Measurements from ENCODE around the gene CIROP.

Gene CIROP

GRCh38 chr14:23145794-23146350 is 41.1 kb upstream of the CIROP start:
- DNase-seq, result peak; percentile 65 to 79
- H3K27ac ChIP-seq (ENCODE audit: low read depth, low read length), result peak overlapping the region; percentile 69
- peaks cover 9% of the 10 kb centered on the region for H3K79me1 ChIP-seq (ENCODE audit: low read length)
- H4K8ac ChIP-seq (ENCODE audit: low read depth, low read length), result no peak overlapping the region
- no peak overlapping the region for H4K12ac ChIP-seq (ENCODE audit: low read depth, low read length)
- H3K14ac ChIP-seq (ENCODE audit: low read length), result no peak overlapping the region
- no peak overlapping the region for H2BK12ac ChIP-seq (ENCODE audit: low read length)
- no peak overlapping the region for H3K18ac ChIP-seq (ENCODE audit: low read length)
- H2BK5ac ChIP-seq (ENCODE audit: low read depth, low read length, poor library complexity), result peak overlapping the region; percentile 3
- H3K9ac ChIP-seq (ENCODE audit: low read length), result no peak overlapping the region
- no peak overlapping the region for H4K91ac ChIP-seq (ENCODE audit: low read depth, low read length)
- no peaks in the 10 kb centered on the region for H3K79me2 ChIP-seq (ENCODE audit: control insufficient read depth, insufficient read depth, low read length, poor library complexity)
- no peak overlapping the region for H2AFZ ChIP-seq (ENCODE audit: insufficient read depth, low read length, poor library complexity)
- no peaks in the 10 kb centered on the region for H3K9me3 ChIP-seq (ENCODE audit: insufficient read depth, low read depth, low read length)
- H2BK120ac ChIP-seq (ENCODE audit: insufficient read depth, low read length, poor library complexity), result no peak overlapping the region
- peaks cover 3 to 13% of the 10 kb centered on the region in 2 experiments for H3K36me3 ChIP-seq (ENCODE audit: control insufficient read depth in 1 of 2, insufficient read depth in 2 of 2, low read length in 2 of 2)
- H2AK5ac ChIP-seq (ENCODE audit: low read length), result no peak overlapping the region
- no peak overlapping the region for H3K4me2 ChIP-seq (ENCODE audit: low read length)
- peaks cover 13 to 29% of the 10 kb centered on the region in 2 experiments for H3K4me1 ChIP-seq (ENCODE audit: control insufficient read depth in 1 of 2, insufficient read depth in 2 of 2, low read length in 2 of 2)
- no peak overlapping the region for H3K4me3 ChIP-seq (ENCODE audit: low read depth, low read length)
- WGBS (ENCODE audit: extremely low coverage, insufficient coverage, insufficient read length), result no CpG with 5 or more reads among the region's 4 CpGs
- H3K4ac ChIP-seq (ENCODE audit: low read depth, low read length), result no peak overlapping the region
- no peak overlapping the region for H3K23ac ChIP-seq (ENCODE audit: low read length)
- no peaks in the 10 kb centered on the region for H3K27me3 ChIP-seq (ENCODE audit: insufficient read depth, low read length)

- H3K79me1 ChIP-seq (ENCODE audit: low read length), result peaks cover 9% of the 10 kb centered on the region
- no peaks in the 10 kb centered on the region for H3K79me2 ChIP-seq (ENCODE audit: control insufficient read depth, insufficient read depth, low read length, poor library complexity)
- no peak overlapping the region for H4K12ac ChIP-seq (ENCODE audit: low read depth, low read length)
- H3K4ac ChIP-seq (ENCODE audit: low read depth, low read length), result no peak overlapping the region
- H3K23ac ChIP-seq (ENCODE audit: low read length), result no peak overlapping the region
- H4K91ac ChIP-seq (ENCODE audit: low read depth, low read length), result no peak overlapping the region
- no peak overlapping the region for H3K4me3 ChIP-seq (ENCODE audit: low read depth, low read length)
- H2AFZ ChIP-seq (ENCODE audit: insufficient read depth, low read length, poor library complexity), result no peak overlapping the region
- H3K14ac ChIP-seq (ENCODE audit: low read length), result no peak overlapping the region
- H3K27me3 ChIP-seq (ENCODE audit: insufficient read depth, low read length), result no peaks in the 10 kb centered on the region
- H3K4me1 ChIP-seq (ENCODE audit: control insufficient read depth in 1 of 2, insufficient read depth in 2 of 2, low read length in 2 of 2), result peaks cover 16 to 29% of the 10 kb centered on the region in 2 experiments
- no peak overlapping the region for H2BK120ac ChIP-seq (ENCODE audit: insufficient read depth, low read length, poor library complexity)
- no peak overlapping the region for H4K8ac ChIP-seq (ENCODE audit: low read depth, low read length)
- no peak for DNase-seq
- no peak overlapping the region for H3K4me2 ChIP-seq (ENCODE audit: low read length)
- no peak overlapping the region for H3K9ac ChIP-seq (ENCODE audit: low read length)
- no peak overlapping the region for H2BK12ac ChIP-seq (ENCODE audit: low read length)
- no peak overlapping the region for H2BK5ac ChIP-seq (ENCODE audit: low read depth, low read length, poor library complexity)
- no peaks in the 10 kb centered on the region for H3K9me3 ChIP-seq (ENCODE audit: insufficient read depth, low read depth, low read length)
- WGBS (ENCODE audit: extremely low coverage, insufficient coverage, insufficient read length), result no CpG with 5 or more reads among the region's 1 CpG
- no peak overlapping the region for H3K18ac ChIP-seq (ENCODE audit: low read length)
- no peak overlapping the region for H3K27ac ChIP-seq (ENCODE audit: low read depth, low read length)
- peaks cover 16 to 22% of the 10 kb centered on the region in 2 experiments for H3K36me3 ChIP-seq (ENCODE audit: control insufficient read depth in 1 of 2, insufficient read depth in 2 of 2, low read length in 2 of 2)
- no peak overlapping the region for H2AK5ac ChIP-seq (ENCODE audit: low read length)
These were observed 39.1 kb upstream of the CIROP start for GRCh38 chr14:23143911-23144310.

GRCh38 chr14:23142826-23143225 is 38.0 kb upstream of the CIROP start:
- Histone ChIP-seq H3K18ac (ENCODE audit: low read length) (peak overlapping the region; percentile 14), H3K9me3 (ENCODE audit: insufficient read depth, low read depth, low read length) (no peaks in the 10 kb centered on the region), H3K4me1 (ENCODE audit: control insufficient read depth in 1 of 2, insufficient read depth in 2 of 2, low read length in 2 of 2) (peaks cover 16 to 28% of the 10 kb centered on the region in 2 experiments), H2AK5ac (ENCODE audit: low read length) (peak overlapping the region; percentile 64), H3K23ac (ENCODE audit: low read length) (no peak overlapping the region), H3K27ac (ENCODE audit: low read depth, low read length) (no peak overlapping the region), H2BK120ac (ENCODE audit: insufficient read depth, low read length, poor library complexity) (peak overlapping the region; percentile 39), H3K79me1 (ENCODE audit: low read length) (peaks cover 9% of the 10 kb centered on the region), H3K79me2 (ENCODE audit: control insufficient read depth, insufficient read depth, low read length, poor library complexity) (no peaks in the 10 kb centered on the region), H3K9ac (ENCODE audit: low read length) (no peak overlapping the region), H2BK12ac (ENCODE audit: low read length) (peak overlapping the region; percentile 62), H3K14ac (ENCODE audit: low read length) (no peak overlapping the region), H4K91ac (ENCODE audit: low read depth, low read length) (peak overlapping the region; percentile 45), H3K27me3 (ENCODE audit: insufficient read depth, low read length) (no peaks in the 10 kb centered on the region), H3K4me3 (ENCODE audit: low read depth, low read length) (no peak overlapping the region), H3K4me2 (ENCODE audit: low read length) (no peak overlapping the region), H4K12ac (ENCODE audit: low read depth, low read length) (no peak overlapping the region), H2AFZ (ENCODE audit: insufficient read depth, low read length, poor library complexity) (no peak overlapping the region), H2BK5ac (ENCODE audit: low read depth, low read length, poor library complexity) (peak overlapping the region; percentile 18), H3K36me3 (ENCODE audit: control insufficient read depth in 1 of 2, insufficient read depth in 2 of 2, low read length in 2 of 2) (peaks cover 19 to 24% of the 10 kb centered on the region in 2 experiments), H3K4ac (ENCODE audit: low read depth, low read length) (no peak overlapping the region), H4K8ac (ENCODE audit: low read depth, low read length) (peak overlapping the region; percentile 47)
- DNase-seq, result no peak
- no CpG with 5 or more reads among the region's 4 CpGs for WGBS (ENCODE audit: extremely low coverage, insufficient coverage, insufficient read length)

GRCh38 chr14:23141706-23142444 is 37.1 kb upstream of the CIROP start:
- H3K4ac ChIP-seq (ENCODE audit: low read depth, low read length), result no peak overlapping the region
- H4K12ac ChIP-seq (ENCODE audit: low read depth, low read length), result no peak overlapping the region
- H3K36me3 ChIP-seq (ENCODE audit: control insufficient read depth in 1 of 2, insufficient read depth in 2 of 2, low read length in 2 of 2), result peaks cover 26 to 34% of the 10 kb centered on the region in 2 experiments
- H3K18ac ChIP-seq (ENCODE audit: low read length), result no peak overlapping the region
- H3K23ac ChIP-seq (ENCODE audit: low read length), result no peak overlapping the region
- no peak overlapping the region for H3K14ac ChIP-seq (ENCODE audit: low read length)
- H2AK5ac ChIP-seq (ENCODE audit: low read length), result no peak overlapping the region
- H3K79me2 ChIP-seq (ENCODE audit: control insufficient read depth, insufficient read depth, low read length, poor library complexity), result no peaks in the 10 kb centered on the region
- peak overlapping the region; percentile 41 for H2BK120ac ChIP-seq (ENCODE audit: insufficient read depth, low read length, poor library complexity)
- H2BK12ac ChIP-seq (ENCODE audit: low read length), result no peak overlapping the region
- H3K4me3 ChIP-seq (ENCODE audit: low read depth, low read length), result no peak overlapping the region
- H3K27ac ChIP-seq (ENCODE audit: low read depth, low read length), result no peak overlapping the region
- no peak overlapping the region for H2AFZ ChIP-seq (ENCODE audit: insufficient read depth, low read length, poor library complexity)
- no peak overlapping the region for H4K91ac ChIP-seq (ENCODE audit: low read depth, low read length)
- H3K4me1 ChIP-seq (ENCODE audit: control insufficient read depth in 1 of 2, insufficient read depth in 2 of 2, low read length in 2 of 2), result peaks cover 16 to 26% of the 10 kb centered on the region in 2 experiments
- H3K9ac ChIP-seq (ENCODE audit: low read length), result no peak overlapping the region
- WGBS (ENCODE audit: extremely low coverage, insufficient coverage, insufficient read length), result no CpG with 5 or more reads among the region's 7 CpGs
- no peaks in the 10 kb centered on the region for H3K9me3 ChIP-seq (ENCODE audit: insufficient read depth, low read depth, low read length)
- DNase-seq, result peak; percentile 88 to 90
- H2BK5ac ChIP-seq (ENCODE audit: low read depth, low read length, poor library complexity), result no peak overlapping the region
- peaks cover 7% of the 10 kb centered on the region for H3K79me1 ChIP-seq (ENCODE audit: low read length)
- H3K4me2 ChIP-seq (ENCODE audit: low read length), result no peak overlapping the region
- H4K8ac ChIP-seq (ENCODE audit: low read depth, low read length), result peak overlapping the region; percentile 55
- H3K27me3 ChIP-seq (ENCODE audit: insufficient read depth, low read length), result no peaks in the 10 kb centered on the region
